ENCODE results near the gene TUT1.
"Not testable (repeated sequence)": the region's sequence is repeated elsewhere in the genome, so short reads cannot be mapped to it uniquely, and the experiment has no call there.

The TUT1 gene

DNA sequence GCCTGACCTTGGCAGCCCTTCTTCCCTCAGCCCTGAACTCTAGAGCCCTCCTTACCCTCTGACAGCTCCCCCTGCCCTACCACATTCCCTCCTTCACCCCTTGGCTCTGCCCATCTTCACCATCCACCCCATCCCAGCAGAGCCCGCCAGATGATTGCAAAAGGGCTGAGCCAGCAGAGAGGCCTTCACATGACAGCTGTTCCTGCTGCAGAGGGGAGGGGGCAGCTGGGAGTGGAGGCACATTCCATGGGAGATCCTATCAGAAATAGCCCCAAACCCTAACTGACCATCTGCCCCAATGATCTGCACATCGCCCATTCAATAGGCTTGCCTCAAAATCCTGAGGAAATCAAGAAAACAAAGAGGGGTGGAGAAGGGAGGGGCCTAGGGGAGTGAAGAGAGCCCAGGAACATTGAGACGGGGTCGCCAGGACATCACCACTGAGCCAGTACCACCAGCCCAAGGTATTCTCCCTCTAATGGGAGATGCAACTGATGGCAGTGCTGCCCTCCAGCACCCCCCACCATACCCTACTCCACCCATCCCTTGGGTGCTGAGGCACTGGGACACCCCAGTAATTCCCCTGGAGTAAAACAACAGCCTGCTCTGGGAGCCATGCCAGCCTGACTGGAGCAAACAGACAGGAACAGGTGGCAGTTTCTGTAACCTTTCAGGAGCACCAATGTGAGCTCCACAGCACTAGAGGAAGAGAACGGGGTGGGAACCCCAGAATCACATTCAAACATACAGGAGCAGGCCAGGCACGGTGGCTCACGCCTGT, 36.7 kb downstream of the TUT1 start:
- peak; percentile 34 for DNase-seq

DNA sequence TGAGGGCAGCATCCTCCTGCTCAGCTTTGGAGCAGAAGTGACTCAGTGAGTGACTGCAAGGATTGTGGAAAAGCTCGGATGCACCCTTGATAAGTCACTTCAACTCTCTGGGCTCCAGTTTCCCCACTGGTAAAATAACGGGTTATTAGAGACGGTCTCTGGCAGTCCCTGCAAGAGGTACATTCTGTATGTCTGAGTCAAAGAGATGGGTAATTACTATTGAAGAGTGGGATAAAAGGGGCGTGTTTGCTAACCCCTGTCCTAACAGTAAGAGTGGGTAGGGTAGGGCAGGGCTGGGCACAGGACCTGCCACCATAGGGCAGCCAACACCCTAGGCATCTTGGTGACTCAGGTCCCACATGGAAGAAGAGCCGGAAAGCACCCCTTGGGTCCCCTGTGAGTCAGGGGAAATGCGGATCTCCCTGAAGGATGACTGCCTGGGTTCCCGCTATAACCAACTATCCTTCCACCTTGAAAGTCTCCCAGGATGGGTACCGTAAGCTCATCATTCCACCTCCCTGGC, 37.4 kb downstream of the TUT1 start:
- DNase-seq: no peak

DNA sequence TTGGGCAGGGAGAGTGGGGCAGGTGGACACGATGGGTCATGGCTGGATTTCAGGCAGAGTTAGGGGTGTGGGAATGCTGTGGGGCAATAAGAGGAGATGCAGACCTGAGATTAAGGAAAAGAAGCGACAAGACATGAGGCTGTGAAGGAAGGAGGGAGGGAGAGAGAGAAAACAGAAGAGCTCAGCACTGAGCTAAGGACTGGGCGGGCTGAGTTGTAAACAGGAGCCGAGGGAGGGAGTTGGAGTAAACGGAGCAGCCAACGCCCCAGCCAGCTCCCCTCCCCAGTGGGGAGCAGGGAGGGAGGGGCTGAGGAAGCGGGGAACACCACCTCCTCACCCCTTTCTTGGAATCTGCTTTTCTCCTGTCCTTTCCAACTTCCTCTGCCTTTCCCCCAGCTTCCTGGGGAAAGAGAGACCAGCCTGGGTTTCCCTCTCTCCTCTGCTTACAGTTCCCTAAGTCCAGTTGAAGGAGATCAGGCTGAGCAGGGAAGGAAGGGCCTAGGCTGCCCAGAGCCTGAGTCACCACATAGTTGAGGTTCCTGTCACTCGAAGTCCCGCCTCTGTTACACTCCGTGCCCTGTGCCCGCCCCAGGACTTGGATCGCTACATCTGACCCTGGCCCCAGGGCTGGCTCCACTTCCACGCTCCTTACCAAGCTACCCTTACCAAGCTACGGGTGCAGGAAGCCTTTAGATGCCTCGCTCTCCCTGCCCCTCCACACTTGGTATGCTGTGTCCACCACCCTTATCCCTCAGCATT, 38.1 kb downstream of the TUT1 start:
- DNase-seq: no peak

DNA sequence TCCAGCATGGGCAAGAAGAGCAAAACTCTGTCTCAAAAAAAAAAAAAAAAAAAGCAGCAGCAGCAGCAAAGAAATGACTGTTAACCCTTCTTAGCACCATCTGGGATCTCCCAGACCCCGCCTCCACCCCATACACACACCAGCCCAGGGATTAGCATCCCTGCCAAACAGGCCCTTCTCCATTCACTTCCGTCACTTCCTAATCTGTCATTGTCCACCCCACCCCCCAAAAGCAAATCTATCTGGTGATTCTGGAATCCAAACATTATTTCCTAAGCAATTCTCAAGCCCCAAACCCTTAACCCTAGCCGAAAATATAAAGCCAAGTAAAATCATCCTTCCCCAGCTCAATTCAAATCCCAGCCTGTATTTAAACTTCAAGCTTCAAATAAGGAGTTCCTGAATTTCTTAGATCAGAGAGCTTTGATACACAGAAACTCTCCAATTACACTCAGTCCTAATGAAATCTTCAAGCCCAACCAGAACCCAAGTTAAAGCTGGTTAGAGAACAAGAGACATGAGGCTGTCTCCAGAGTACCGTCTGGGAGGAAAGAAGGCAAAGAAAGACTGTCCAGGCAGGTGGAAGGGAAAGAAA, 38.7 kb downstream of the TUT1 start:
- peak; percentile 53 for DNase-seq

DNA sequence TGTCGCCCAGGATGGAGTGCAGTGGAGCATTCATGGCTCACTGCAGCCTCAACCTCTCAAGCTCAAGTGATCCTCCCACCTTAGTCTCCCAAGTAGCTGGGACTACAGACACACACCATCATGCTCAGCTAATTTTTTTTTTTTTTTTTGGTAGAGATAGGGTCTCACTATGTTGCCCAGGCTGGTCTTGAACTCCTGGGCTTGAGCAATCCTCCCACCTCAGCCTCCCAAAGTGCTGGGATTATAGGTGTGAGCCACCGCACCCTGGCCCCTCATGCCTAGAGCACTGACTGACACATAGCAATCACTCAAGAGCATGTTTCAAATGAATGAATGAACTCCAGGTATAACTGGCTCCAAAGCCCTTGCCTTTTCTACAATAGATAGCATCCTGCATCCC, 40.8 kb downstream of the TUT1 start:
- not testable (repeated sequence) for DNase-seq

DNA sequence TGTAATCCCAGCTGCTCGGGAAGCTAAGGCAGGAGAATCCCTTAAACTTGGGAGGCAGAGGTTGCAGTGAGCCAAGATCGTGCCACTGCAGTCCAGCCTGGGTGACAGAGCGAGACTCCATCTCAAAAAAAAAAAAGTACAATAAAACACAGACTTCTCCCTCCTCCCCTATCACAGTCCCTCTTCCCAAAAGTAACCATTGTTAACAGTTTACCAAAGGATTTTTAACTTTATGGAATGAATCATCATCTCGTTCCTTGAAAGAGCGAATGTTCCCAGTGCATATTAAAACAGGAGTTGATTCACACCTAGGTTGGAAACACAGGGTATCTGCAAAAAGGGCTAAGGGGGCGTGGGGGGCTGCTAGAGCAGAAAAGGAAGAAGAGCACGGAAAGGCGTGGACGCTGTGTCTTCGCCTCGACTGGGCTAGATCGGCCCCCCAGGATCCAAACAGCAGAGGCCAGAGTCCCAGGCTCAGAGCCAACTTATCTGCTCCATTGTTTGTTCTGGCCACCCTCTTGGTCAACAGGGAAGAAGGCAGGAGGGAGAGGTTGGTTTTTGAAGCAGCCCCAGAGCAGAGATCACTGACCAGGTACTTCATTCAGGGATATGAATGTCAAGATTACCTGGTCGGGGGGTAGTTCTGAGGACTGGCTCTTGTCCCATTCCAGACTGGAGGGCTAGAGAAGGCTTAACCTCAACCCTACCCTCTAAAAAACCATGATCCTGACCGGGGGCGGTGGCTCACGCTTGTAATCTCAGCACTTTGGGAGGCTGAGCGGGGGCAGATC, 42.6 kb downstream of the TUT1 start:
- DNase-seq: no peak

DNA sequence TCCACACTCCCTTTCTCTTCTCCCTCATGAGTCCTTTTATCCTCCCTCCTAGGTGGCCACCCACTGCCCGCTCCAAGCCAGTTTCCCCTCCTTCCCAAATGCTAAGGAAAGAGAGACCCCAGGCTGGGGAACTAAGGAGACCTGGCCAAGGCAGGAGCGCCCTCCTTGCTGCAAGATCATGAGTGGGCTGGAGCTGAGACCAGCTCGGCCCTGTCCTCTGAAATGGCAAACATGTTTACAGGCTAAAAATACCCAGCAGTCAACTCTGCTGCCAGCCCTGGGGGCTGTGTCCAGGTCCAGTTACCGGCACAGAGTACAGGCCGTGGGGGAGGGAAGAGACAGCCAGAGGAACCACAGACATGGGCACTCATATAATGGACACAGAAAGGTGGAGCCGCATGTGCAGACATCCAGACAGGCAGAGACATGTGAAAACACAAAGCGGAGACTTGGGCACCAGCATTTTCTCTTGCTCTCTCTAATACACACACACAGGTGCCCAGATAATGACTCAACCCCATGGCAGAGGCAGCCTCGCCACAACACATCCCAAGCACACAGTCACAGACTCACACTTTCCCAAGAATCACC, 43.5 kb downstream of the TUT1 start:
- DNase-seq: no peak

DNA sequence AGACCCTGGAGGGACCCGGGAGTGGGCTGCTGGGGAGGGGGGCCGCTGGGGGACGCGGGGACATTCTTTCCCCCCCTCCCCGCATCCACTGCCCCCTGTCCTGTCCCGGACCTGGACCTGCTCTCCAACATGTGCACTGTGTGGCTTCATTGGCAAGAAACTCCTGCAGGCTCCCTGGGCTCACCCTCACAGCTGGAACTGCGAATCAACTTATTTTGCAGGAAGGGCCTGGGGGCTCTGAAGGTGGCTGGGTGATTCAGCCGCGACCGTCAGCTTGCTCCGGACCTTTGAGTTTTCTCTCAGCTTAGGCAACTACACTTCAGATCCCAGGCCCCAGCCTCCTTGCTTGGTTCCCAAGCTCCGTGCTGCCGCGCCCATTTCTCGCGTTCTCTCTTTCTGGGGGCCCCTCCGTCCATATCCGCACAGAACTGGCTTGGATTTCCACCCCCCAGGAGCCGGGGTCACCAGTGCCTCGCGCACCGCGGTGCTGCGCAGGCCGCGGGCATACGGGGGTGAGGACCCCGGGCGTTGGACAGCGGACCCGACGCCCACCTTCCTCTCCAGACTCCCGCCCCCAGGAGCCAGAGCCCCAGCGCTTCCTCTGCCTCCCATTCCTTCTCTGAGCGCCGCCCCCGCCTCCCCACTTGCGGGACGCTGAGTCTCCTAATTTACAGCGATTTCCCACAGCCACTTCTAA, 44.2 kb downstream of the TUT1 start:
- DNase-seq: no peak

DNA sequence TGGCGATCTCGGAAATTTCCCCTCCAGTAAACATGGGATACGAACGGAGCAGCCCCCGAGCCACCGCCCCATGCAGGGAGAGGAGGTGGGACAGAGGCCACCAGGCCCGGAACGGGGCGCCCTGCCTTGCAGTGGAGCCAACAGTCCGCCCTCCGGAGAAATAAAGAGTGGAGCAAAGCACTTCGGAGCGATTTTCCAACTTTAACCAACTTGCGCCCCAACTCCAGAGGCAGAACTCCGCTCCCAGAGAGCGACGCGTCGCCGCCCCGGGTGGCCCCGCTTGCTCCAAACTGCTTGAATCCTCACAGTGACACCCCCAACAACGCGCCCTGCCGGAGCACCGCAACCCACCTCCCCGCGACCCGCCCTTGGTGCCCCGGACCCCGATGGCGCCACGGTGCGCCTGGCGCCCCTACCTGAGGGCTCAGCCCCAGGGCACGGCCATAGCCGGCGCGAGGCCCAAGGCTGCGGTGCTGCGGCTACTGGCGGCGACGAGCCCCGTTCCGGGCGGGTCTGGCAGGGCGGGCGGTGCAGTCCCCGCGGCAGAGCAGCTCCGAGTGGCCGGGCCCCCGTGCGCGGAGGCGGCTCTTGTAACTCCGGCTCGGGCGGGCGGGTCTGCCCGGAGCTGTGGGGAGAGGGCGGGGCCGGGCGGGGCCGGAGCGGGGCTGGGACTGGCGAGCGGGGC, 44.9 kb downstream of the TUT1 start, which contains the start of gene AHNAK:
Gene AHNAK (minus strand): TSS at position 563 of the 685 bp plus-strand sequence. CDS start 10,708 bp downstream, outside the sequence.
- no peak for DNase-seq

DNA sequence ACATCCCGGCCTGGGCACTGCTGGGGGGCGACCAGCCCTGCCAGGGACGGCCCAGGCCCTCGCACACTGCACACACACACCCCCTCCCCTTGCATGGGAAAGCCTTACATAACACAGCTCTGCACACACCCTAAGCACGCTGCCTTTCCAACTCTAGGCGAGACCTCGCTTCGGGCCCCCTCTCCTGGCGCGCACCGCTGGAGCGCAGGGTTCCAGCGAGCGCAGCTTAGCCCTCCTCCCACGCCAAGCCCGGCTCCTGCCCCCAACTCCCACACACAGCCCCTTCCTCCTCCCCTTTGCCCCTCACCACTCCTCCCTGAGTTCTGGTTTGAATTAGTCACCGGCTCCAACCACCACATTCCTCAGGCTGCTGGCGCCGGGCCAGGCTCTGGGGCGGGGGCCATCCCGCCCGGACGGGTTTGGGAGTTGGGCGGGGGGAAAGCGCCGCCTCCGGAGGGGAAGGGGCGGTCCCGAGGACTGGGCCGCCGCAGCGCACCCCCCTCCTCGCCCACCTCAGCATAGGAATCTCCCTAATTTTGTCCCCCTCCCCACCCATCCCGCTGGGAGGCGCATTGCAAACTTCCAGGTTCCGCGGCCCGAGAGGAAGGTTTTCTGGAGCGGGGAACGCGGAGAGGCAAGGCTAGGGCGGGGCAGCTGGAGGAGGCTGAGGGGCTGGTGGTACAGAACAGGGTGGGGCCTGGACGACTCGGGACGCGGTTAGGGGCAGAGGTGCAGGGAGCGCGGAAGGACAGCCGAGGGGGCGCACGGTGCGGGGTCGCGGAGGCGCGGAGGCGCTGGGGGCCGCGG, 45.7 kb downstream of the TUT1 start:
- peak; percentile 39 for DNase-seq

DNA sequence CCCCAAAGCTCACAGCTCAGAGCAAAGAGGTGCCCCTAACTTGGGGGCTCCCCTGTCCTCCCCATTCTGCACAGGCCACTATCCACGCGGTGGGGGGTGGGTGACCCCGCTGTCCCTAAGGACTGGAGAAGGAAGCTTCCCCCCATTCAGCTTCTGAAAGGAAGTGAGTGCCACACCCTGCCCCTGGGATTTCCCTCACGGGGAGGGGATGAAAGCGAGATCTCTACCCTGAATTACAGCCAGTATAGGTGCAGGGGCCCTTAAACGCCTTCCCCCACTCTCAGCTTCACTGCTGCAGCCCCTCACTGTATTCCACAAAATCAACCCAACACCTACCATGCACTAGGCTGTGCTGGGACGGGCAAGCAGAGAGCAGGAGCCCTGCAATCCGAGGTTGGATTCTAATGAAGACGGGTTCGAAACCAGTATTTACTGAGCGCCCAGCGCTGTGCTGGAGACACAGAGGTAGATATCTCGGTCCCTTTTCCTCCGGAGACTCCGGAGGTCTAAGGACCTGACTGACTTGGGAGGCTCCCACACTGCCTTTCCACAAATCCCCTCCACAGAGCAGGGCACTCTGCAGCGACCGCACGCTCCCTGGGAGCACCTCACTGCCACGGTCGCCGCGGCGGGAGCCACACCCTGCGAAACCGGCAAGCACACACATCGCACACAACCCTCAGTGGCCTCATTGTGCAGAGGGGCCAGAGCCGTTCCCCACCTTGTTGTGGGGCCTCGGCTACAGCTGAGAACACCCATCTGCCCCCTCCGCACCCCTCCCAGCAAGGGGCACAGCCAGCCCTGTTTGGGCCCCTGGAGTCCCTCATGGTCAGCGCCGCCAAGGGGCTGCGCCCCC, 46.5 kb downstream of the TUT1 start:
- no peak for DNase-seq

DNA sequence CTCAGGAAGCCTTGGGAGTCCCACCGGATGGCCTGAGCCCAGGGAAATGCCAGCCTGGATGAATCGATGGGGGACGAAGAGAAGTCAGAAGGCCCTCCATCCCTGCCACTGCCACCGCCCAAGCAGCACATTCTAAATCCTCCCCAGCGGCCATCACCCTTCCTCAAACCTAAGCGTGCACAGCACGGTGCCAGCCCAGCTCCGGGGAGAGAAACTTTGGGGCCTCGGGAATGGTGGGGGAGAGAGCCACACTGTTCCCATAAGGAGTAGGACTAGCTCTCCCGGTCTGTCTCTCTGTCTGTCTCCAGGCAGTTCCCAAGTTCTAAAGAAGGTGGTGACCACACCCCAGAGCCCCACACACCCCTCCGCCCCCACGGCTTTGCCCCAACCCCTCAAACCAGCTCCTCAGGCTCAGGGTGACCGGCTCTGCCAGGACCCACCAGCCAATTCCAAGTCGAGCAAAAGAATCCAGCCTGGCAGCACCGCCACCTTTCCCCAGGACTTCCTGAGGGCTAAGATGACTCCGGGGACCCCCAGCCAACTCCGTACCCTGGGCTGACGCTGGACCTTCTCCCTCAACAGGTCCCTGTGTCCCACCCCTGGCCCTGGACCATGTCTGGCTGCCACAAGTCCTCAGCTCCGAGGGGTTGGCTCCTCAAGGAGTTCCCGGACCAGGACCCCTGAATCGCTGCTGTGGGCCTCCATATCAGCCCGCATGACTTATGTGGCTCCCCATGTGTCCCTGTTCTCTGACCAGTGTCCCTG, 47.5 kb downstream of the TUT1 start:
- DNase-seq: no peak

DNA sequence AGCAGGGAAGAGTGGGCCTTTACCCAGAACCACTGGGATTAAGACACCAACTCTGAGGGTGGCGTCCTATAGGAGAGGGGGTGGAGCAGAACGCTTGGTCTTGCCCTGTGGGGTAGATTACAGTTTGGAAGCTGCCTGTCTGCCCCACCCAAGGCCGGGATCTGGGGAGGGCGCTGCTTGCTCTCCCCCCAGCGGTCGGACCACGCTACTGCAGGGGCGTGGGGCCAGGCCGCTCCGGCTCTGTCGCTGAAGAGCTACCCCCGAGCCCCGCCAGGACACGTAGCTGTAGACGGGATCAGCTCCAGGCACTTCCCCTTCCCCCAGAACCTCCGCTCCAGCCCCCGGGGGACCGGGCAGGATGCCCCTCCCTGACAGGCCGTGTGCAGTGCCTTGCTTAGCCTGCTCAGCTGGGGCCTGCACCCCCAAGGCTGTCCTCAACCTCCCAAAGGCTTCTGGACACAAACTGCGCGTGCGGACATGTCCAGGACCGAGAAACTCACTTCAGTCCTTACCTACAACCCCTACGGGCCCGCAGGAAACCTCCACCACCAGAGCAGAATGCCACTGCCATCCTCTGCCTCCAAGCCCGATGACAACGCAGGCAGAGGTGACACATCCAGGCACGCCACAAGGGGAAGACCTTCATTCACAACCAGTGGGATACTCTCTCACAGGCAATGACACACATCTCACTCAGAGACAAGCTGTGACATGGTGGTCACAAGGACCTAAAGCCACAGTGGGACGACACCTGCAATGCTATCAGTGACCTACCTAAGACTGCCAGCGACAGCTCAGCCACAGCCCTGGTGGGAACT, 48.4 kb downstream of the TUT1 start:
- peak; percentile 24 for DNase-seq

DNA sequence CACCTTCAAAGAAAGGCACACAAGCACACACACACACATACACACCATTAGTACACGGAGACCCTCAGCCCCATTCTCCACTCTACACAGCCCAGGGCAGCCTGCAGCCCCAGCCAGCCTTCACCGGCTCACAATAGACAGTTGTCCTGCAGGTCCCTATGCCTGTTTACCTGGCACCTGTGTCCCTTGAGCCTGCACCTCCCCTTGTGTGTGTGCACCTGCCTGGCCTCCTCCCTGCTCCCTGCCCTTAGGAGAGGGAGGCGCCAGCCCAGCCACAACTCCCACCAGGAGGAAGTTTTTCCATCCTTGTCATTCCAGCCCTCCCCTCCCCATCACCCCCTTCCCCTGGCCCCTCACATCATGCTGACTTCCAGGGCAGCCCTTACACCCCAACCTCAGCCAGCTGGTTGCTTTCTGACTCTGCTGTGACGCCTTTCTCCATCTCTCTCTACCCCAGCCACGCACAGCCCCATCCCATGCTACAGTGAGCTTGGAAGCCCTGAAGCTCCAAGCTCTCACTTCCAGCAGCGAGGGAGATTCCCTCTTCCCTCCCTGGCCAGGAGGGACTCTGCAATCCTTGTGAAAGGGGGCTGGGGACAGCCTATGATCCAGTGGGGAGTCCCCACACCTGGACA, 49.1 kb downstream of the TUT1 start:
- no peak for DNase-seq

DNA sequence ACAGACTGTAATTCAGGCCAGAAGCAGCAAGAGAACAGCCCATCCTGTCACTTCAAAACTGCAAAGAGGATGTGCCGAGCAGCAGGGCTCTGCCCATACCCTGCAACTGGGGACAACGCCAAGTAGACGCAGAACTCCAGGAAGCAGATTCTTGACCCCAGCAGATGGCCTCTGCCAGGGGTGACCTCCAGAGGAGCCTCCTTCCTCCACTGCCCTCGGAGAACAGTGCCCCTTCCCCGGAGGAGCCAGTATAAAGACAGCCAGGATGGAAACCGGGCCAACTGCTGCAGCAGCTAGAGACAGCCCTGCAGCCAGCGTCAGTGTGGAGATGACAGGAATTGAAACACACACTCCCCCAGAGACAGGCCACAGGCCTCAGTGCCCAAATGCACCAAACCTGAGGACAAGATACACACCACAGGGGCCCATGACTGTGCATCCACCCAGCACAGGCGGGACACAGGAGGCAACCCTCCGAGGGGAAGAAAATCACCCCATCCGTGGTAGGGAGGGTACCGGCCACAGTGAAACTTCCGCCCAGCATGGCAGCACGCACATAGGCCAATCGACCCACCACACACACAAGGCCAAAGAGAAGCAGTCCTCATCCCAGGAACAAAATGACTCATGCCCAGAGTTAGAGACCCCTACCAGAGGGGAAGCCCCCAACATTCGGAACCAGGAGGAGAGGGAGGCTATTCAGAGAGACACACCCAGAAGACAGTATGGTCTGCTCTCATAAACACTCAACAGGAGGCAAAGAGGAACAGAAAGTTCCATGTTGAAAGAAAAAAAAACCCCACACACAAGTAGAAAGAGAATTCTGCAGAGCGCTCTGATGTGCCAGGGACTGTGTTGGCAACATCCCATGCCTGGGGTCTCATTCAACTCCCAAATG, 50.3 kb downstream of the TUT1 start:
- DNase-seq: no peak
